SK-N-DZ (cell line): Measurements from ENCODE around the gene TLN1.
A peak's percentile ranks its signal among the peaks of the same experiment; 100 is the strongest.

ENCODE experiments used
- DNase-seq: peaks from one replicate; pipeline ENCODE4 v3.0.0-alpha.2; 2015; ENCODE audit warnings: low spot score

TLN1 gene

DNA sequence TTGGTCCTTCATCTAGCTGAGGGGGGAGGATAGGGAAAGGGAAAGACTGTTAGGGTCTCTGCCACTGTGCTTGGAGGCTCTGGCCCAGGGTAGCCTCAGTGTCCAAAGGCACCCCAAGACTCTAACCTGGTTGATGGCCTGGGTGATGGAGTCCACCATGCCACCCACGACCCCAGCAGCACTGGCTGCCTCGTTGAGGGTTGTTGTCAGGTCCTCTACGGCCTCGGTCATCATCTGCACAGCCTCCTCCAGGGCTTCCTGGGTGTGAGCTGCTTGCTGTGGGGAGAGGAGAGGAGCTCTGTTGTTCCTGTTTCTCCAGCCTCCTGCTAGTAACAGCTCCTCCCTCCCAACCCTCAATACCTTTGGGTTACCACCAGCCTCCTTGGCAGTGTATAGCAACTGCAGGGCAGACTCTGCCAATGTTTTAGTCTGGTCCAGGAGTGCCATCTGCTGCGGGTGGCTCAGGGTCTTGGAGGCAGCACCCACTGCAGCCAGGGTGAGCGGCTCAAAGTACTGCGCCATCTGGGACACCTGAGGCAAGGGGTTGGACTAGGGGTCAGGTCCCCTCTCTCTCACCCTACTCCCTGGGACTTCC lies 26.1 kb downstream of the TLN1 start:
- no peak for DNase-seq

- no peak for DNase-seq
Observed at GRCh38 chr9:35705372-35705771, 26.6 kb downstream of the TLN1 start.

- DNase-seq, result no peak
Observed at GRCh38 chr9:35703906-35704672, 27.9 kb downstream of the TLN1 start.

- DNase-seq, result no peak
Observed at GRCh38 chr9:35702696-35703095, 29.3 kb downstream of the TLN1 start.

DNA sequence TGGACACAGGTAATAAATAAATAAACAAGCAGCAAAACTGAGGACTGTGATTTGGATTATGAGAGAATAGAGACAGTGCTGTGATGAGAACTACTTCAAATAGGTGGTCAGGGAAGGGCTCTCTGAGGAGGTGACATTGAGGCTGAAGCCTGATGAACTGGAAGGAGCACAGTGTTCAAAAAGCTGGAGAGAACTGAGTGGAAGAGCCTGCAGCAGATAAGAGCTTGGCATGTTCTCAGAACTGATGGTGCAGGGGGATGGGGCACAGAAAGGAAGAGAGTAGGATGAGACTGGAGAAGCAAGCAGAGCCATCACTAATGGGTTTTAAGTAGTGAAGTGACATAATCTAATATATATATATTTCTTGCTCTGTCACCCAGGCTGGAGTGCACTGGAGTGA lies 31.1 kb downstream of the TLN1 start:
- DNase-seq, result no peak

- DNase-seq, result no peak
Observed at GRCh38 chr9:35700031-35700430, 32.0 kb downstream of the TLN1 start.

DNA sequence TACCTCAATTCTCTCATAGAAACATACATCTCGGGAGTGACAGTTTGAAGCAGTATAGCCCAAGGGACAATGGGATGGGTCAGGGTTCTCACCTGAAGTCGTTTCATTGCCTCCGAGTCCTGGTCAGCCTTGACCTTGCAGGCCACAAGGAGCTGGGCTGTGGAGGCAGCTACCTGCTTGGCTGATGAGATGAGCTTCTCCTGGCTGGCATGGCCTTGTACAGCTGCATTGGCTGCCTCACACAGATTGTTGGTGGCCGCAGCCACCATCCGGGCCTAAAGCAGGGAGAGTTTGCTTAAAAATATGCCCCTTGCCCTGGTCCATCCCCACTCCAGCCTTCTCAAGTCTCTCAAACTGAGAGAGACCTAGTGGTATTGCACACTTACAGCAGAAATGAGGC lies 33.8 kb downstream of the TLN1 start:
- DNase-seq, result no peak

DNA sequence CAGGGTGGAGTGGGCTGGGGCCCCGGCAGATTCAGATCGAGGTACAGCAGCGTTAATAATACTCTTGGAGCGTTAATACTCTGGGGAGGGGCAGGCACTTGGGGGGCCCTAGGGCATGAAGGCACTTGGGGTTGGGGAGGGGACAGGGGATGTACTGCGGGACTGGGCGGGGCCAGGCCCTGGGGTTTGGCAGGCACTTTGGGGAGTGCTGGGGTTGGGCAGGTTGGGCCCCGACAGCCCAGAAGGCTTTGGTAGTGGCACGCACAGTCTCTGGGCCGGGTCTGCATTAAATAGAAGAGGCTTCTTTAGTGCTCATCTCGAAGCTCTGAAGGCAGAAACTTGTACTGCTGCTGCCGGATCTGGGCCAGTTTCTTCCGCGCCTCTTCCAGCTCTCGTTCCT lies 34.5 kb downstream of the TLN1 start:
- no peak for DNase-seq

- peak; percentile 54 for DNase-seq
Observed at GRCh38 chr9:35696520-35697215, 35.3 kb downstream of the TLN1 start.

GRCh38 chr9:35695943-35696401 lies 36.0 kb downstream of the TLN1 start:
- DNase-seq, result no peak

- DNase-seq, result no peak
Observed at GRCh38 chr9:35691757-35692301, 40.2 kb downstream of the TLN1 start.

GRCh38 chr9:35691334-35691650 lies 40.7 kb downstream of the TLN1 start:
- DNase-seq, result peak; percentile 29

DNA sequence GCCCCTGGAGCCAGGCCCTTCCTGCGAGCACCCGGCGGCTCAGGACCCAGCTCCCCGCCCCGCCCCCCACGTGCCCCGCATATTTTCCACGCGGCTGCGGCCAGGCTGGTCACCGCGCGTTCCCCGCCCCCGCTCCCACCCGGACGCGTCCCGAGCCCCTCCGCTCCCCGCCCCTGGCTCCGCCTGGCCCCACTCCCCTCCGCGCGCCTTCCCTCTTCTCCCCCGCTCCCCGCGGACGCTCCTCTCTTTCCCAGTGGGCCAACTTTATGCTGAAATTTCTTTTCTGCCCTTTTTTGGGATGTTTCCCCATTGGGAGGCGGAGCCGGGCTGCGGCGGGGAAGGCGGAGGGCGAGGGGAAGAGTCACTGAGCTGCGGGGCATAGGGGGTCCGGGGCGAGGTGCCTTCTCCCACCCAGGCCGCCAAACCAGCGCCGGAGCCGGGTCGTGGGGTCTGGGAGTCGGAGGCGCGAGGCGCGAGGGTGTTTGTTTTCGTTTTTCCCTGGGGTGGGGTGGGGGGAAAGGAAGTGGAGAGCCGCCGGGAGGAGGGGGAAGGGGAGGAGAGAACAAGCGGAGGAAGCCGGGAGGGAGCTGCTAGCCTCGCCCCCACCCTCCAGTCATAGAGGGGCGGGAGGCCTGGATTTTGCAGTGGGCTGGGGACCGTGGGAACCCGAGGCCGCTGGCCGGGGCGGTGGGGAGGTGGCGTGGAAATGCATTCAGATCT lies 41.2 kb downstream of the TLN1 start:
- peak; percentile 52 for DNase-seq

DNA sequence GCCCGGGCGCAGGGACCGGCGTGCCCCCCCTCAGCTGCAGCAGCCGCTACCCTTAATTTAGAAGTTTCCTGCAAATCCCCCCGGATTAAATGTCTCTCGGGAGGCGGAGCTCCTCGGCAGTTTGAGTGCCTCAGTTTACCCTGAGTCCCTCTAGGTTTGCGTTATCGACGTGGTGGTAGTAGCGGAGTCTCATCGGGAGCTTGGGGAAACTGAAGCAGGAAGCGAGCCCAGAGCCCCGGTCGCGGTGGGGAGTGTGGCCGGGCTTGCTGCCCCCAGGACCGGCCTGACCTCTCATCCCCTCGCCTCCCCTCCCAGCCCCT lies 41.7 kb downstream of the TLN1 start:
- DNase-seq, result no peak

DNA sequence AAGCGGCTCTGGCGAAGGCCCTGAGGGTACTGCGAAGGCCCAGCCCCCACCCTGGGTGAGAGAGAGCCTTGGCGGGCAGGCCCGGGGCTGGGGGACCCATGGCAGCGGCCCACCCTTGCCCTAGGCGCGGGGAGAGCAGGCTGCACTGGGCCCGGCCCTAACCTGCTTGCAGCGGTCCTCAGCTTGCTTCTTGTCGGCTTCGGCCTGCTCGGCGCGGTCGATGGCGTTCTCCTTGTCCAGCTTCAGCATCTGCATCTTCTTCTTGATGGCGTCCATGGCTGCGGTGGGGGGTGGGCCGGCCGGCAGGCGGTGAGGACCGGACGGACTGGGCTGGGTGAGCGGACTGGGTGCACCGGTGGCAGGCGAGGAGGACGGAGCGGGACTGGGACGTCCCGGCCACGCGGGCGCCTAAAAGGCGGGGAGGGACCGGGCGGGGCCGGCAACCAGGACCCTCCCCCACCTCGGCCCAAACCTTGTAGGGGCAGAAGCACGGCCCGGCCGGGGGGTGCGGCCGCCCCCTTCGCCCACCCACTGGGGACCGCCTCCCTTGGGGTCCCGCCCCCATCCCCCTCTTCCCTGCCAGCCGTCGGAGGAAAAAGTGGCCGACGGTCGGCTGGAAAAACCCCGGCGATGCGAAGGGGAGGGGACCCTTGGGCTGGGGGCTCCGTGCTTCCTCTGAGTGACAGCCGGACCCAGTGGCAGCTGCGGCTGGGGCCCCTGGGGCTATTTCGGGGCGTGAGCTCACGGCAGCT lies 42.3 kb downstream of the TLN1 start, which contains the start of gene TPM2:
Gene TPM2, minus strand, starts transcription at position 384 of the 752 bp plus-strand sequence. Its CDS starts 108 bp downstream, at position 276.
- DNase-seq, result no peak

DNA sequence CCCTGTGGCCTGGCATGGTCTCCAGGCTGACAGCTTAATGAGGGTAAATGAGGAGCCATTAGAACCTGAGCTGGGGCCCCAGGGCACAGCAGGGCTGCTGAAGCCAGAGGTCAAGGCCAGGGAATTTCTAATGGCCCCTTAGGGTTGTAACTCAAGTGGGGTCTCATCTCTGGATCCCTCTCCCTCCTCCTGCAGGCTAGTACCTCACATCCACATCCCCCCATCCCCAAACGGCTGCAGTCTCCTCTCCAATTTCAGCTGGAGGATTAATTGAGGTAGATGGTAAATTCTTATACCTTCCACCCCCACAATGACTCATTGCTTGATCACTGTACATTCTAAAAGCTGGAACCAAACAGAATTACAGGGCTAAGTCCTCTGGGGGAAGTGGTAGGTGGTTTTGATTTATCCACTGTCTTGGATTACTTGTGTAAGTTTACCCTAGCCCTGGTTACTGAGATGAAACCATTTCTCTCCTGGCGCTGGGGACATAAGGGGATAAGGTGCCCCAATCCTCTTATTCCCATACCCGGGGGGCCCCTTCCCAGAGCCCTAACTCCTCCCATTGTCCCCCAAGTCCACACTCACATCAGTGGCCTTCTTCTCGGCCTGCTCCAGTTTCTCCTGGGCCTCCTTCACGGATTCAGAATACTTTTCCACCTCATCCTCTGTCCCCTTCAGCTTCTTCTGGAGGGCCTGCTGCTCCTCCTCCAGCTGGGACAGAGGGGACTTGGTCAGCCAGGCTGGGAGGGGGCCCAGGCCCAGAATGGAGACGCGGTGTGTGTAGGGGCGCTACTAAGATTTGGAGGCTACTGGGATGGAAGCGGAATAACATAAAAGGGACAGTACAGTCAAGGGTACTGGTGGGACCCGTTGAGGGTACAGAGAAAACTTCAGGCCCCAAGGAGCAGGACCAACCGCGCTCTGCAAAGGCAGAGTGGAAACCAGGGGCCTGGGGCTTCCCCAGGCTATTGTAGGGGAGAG lies 43.1 kb downstream of the TLN1 start:
- DNase-seq, result no peak

DNA sequence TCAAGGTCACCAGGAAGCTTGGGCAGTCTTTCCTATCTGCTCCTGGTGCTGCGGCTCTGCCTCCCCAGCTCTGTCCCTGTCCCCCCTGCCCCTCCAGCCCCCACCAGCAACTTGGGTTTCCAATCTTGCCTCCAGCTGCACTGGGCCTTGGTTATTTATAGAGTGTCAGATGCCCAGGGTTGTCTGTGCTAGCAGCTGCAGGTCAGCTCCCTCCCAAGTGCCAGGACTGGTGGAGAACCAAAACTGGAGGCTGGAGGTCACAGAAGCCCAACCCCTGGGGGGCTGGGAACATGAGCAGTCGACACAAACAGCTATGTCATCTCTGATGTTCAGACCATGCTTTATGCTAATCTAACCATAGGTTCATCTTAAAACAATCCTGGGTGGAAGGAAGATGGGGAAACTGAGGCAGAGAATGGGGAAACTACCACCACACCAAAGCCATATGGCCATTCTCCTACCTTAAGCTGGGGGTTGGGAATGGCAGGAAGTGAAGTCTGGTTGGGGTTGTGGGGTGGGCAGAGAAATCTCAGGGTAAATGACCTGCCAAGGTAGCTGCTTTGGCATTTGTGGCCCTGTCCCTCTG lies 43.9 kb downstream of the TLN1 start:
- DNase-seq, result no peak

DNA sequence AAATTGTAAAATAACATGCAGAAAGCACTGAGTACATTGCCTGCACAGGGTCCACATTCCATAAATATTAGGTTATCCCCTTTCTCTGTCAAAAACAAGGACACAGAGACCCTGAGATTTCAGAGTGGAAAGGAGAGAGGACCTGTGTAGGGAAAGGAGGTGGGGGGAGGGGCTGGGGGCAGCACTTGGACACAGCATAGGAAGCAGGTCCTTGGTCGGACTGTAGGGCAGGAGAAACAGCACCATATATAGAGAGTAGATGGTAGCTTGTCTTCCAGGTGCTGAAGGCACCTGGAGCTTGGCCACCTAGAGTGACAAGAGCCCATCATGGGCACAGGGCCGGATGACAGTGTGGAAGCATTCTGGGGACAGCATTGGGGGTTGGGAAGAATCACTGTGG lies 44.7 kb downstream of the TLN1 start:
- no peak for DNase-seq
